ENCODE measurements around the gene GRM4.

The GRM4 gene

GRCh38 chr6:34142061-34142998, 3.6 kb downstream of the GRM4 start:
- DNase-seq, result no peak

GRCh38 chr6:34140075-34140474, 5.8 kb downstream of the GRM4 start:
- no peak for DNase-seq

- no peak for DNase-seq
Observed at GRCh38 chr6:34138914-34139510, 6.9 kb downstream of the GRM4 start.

DNA sequence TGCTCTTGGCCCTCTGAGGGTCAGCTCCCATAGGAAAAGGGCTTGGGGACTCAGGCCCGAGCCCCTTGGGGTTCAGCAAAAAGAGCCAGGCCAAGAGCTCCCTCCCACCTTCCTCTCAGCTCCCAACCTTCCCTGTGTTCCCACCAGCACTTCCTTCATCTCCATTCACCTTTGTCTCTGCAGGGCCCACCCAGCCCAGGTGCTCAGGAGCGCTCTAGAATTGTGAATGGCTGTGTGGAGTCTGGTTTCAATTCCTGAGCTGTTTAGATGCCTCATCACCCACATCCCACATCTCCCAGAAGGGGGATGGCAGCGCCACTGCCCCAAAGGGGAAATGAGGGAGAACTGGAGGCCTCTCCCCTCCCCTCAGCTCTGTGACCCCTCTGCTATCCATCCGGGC, 7.7 kb downstream of the GRM4 start:
- no peak for DNase-seq

- DNase-seq, result no peak
Observed at GRCh38 chr6:34135541-34135940, 10.3 kb downstream of the GRM4 start.

GRCh38 chr6:34132486-34133185, 13.3 kb downstream of the GRM4 start:
- DNase-seq, result no peak

DNA sequence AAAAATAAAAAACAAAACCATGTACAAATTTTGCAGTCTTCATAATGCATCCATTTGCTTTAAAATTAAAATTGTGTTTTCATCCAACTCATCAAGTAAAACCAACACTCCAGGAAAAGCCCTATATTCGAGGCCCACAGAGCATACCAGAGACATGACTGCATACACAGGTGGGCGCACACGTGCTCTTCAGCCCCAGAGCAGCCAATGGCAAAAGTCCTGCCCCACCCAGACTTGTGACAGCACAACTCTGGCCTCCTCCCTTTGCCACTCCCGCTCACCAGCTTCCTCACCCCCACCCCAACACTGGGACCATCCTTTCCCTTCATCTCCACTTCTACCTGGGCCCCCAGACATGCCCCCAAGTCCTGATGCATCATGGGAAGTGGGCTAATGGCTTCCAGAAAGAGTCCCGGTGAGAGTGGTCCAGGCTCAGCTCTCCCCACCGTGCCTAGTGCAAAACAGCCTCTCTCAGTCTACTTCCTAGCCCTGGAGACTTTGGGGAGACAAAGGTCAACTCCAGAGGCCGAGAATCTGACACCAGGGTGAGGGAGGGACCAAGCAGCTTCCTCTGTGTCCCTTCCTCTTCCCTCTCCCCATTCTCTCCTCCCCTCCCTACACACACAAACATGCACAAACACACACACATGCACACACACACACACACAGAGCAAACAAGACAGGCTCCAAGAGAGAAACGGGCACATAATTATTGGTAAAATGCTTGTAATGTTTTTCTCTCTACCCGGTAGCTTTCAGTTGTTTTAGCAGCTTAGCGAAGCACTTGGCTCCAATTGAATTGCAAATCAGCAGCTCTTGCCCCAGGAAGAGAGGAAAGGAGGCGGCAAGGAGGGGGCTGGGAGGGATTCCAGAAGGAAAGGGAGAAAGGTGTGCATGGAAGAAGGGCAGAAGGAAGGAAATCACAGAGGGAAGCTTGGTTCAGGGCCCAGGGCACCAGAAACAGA, 14.3 kb downstream of the GRM4 start:
- DNase-seq, result no peak

DNA sequence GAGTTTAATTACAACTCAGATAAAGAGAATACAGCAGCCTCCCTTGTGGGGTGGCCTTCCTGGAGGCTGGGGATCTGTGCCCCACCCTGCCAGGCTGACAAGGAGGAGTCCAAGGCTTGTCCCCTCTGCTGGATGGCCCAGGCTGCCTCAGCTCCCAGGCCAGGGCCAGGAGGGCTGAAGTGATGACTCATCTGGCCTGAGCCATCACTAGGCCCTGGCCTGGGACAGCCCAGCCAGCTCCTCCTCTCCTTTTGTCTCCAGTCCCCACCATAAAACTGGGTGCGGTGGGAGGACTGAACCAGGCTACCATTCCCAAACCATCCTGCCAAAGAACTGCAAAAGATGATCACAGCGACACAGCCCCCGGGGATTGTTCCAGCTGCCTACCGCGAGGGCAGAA, 15.0 kb downstream of the GRM4 start:
- DNase-seq, result no peak

DNA sequence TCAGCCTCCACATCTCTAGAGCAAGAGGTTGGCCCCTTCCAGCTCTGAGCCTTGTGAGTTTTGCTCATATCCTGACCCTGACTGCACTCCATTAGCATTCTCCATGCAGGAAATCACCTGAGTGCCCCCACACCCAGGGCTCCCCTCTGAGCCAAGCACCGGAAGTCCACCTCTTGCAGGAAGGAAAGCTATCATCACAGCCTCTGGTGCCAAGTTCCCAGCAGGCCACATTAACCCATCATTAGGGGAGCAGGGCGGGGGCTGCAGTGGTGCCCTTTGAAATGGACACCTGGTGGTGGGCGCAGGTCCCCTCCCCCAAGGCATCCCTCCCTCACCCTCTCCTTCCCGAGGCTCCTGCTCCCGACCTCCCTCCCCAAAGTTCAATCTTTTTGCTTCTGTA, 16.1 kb downstream of the GRM4 start:
- no peak for DNase-seq

- DNase-seq, result no peak
Observed at GRCh38 chr6:34128045-34128444, 17.8 kb downstream of the GRM4 start.

GRCh38 chr6:34126419-34126818, 19.5 kb downstream of the GRM4 start:
- DNase-seq, result no peak

DNA sequence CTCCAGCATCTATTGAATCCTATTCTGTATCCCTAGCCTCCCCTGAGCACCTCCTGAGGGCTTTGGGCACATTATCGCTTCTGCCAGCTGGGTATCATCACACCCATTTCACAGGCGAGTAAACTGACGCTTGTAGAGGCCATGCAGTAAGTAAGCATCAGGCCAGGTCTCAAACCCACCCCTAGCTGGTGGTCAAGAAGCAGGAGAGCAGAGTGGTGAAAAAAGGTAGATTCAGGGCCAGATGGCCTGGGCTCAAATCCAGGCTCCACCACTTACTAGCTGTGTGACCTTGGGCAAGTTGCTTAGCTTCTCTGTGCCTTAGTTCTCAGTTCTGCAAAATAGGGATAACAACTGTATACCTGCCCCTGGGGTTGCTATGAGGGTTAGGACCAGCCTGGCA, 19.9 kb downstream of the GRM4 start:
- no peak for DNase-seq

- DNase-seq, result no peak
Observed at GRCh38 chr6:34120953-34121675, 24.8 kb downstream of the GRM4 start.

- DNase-seq, result no peak
Observed at GRCh38 chr6:34115915-34116314, 30.0 kb downstream of the GRM4 start.

- no peak for DNase-seq
Observed at GRCh38 chr6:34115403-34115795, 30.5 kb downstream of the GRM4 start.

GRCh38 chr6:34114695-34115402, 31.0 kb downstream of the GRM4 start:
- DNase-seq, result no peak

- DNase-seq, result no peak
Observed at GRCh38 chr6:34113532-34113931, 32.4 kb downstream of the GRM4 start.

DNA sequence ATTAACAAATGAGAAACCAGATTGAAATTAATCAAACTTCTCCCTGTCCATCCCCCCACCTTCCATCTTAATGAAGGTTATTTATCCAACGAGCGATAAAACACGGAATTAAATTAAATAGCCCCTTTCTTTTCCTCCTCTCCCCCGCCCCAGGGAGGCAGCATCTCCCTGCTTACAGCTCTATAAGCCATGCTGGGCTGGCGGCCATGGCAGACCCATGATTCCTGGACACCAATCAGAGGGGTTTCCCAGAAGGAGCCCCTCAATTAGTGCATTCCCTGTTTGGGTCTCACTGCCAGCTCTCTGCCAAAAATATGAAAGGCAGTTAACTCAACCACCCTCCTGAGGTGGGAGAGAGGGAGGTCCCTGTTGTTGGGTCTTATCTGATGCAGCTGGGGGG, 33.8 kb downstream of the GRM4 start:
- DNase-seq, result no peak

DNA sequence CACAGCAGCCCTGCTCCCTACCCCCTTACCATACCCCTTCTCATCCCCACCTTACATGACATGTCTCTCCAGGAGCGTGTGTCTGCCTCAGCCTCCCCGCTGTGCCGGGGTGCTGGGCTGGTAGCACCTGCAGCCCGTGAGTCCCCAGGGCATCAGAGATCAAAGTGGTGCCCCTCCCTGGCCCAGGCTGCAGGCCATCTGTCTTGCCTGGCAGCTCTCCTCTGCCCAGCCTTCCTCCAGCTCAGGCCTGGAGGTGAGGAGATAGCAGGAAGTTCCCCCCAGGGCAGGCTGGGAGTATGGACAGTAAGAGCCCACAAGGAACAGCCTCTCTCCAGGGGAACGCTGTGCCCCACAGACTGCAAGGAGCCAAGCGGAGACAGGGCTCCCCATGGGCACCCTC, 35.3 kb downstream of the GRM4 start:
- no peak for DNase-seq

GRCh38 chr6:34108176-34108575, 37.7 kb downstream of the GRM4 start:
- DNase-seq, result no peak

DNA sequence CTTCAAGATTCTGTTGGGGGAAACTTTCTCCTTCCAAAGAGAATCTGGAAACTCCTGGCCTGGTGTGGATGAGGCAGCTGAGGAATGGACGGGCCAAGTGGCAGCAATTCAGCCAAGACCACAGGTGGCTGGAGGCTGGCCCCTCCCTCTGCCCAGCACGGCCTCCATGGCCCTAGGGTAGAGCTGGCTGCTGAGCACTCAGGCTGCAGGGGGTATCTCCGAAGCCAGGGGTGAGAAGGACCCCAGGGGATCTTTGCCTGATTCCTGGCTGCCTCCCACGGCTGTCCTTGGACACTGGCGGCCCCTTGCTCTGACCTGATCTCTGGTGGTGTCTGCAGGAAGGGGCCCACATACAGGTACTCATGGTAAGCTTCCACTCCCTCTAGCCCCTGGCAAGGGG, 39.0 kb downstream of the GRM4 start:
- DNase-seq, result no peak
